GM12891 (cell line): ENCODE data around the gene PROSER2.

Source experiments
- POLR2A ChIP-seq: IDR thresholded peaks from 2 replicates; pipeline ENCODE4 v1.6.1; 2011; ENCODE audit warnings: low read depth, low read length, control low read depth
- TAF1 ChIP-seq: IDR thresholded peaks from 2 replicates; pipeline ENCODE4 v1.6.1; 2011; ENCODE audit warnings: low read depth, low read length, control low read depth

- TF ChIP-seq POLR2A (no peak), TAF1 (no peak)
These were observed 57.9 kb downstream of the PROSER2 start for GRCh38 chr10:11881030-11881476.
